B cell (primary cell): Measurements from ENCODE around the gene MEF2B. TPM values are rescaled to one million over a fixed set of nuclear protein-coding genes. Genes with fewer than 3 reads are reported as not detected.

Source experiments
- ATAC-seq: fragments of 200-7000 bp; cut with Tn5 transposase; one replicate; pipeline ENCODE4 v1.10.0; 2021; ENCODE audit warnings: low read depth, mild to moderate bottlenecking, moderate number of reproducible peaks, moderate library complexity
- CTCF ChIA-PET: fragments of 350-600 bp; sonication (Branson Sonifier 250); formaldehyde crosslinking; loops from one replicate; lab custom pipeline; 2021; ENCODE audit warnings: antibody characterized with exemption, inconsistent platforms; lab: Charles Lee
- POLR2A ChIA-PET: fragments of 350-600 bp; sonication (Branson Sonifier 250); formaldehyde crosslinking; loops from one replicate; lab custom pipeline; 2021; ENCODE audit warnings: antibody characterized with exemption; lab: Charles Lee
- DNase-seq: peaks from one replicate; pipeline ENCODE4 v3.0.0; 2013
- H2AFZ ChIP-seq: 2 replicates; pipeline ENCODE4 v1.6.1; 2012; ENCODE audit warnings: mild to moderate bottlenecking, low read depth, low read length; ENCODE audit not compliant: insufficient read depth, poor library complexity, severe bottlenecking
- H3K27ac ChIP-seq, 2 donors: 1 replicate in 1 of 2; 2 replicates in 1 of 2; pipeline ENCODE4 v1.5.1; 2012 to 2013; ENCODE audit warnings: low read length in 2 of 2, mild to moderate bottlenecking in 2 of 2, moderate library complexity in 1 of 2
- H3K27me3 ChIP-seq, 4 experiments: fragments of 200-600 bp in 1 of 4; sonication (generic) in 1 of 4; replicated peaks in 1 of 4; 1 replicate in 2 of 4; 2 replicates in 2 of 4; pipeline versions ENCODE4 v1.6.1 to v1.7.0; 2013 to 2016; ENCODE audit warnings: low read length in 3 of 4, mild to moderate bottlenecking in 2 of 4, mixed read lengths in 1 of 4, moderate library complexity in 1 of 4; ENCODE audit not compliant: insufficient read depth in 4 of 4, control insufficient read depth in 3 of 4; ENCODE audit errors: control extremely low read depth in 1 of 4
- H3K36me3 ChIP-seq, 2 experiments: replicated peaks in 1 of 2; 1 replicate in 1 of 2; 2 replicates in 1 of 2; pipeline versions ENCODE4 v1.6.1 to v1.7.1; 2013; ENCODE audit warnings: low read length in 1 of 2; ENCODE audit not compliant: insufficient read depth in 2 of 2, control insufficient read depth in 1 of 2; ENCODE audit errors: control extremely low read depth in 1 of 2, extremely low read depth in 1 of 2
- H3K4me1 ChIP-seq, 2 donors: fragments of 200-600 bp in 1 of 2; sonication (generic) in 1 of 2; 1 replicate in 1 of 2; 2 replicates in 1 of 2; pipeline versions ENCODE4 v1.5.1 to v1.6.1; 2013 to 2017; ENCODE audit warnings: low read length in 2 of 2; ENCODE audit not compliant: control insufficient read depth in 2 of 2, insufficient read depth in 2 of 2
- H3K4me2 ChIP-seq: replicated peaks from 2 replicates; pipeline ENCODE3; 2012; ENCODE audit warnings: mild to moderate bottlenecking, low read depth, low read length; ENCODE audit not compliant: poor library complexity, severe bottlenecking
- H3K4me3 ChIP-seq, 5 experiments: fragments of 200-600 bp in 1 of 5; sonication (generic) in 1 of 5; 1 replicate in 3 of 5; 2 replicates in 2 of 5; pipeline versions ENCODE4 v1.5.1 to v1.7.0; 2011 to 2016; ENCODE audit warnings: low read length in 4 of 5, mild to moderate bottlenecking in 4 of 5, low read depth in 2 of 5, control low read depth in 1 of 5, moderate library complexity in 1 of 5; ENCODE audit not compliant: insufficient read depth in 1 of 5; ENCODE audit errors: control extremely low read depth in 1 of 5, extremely low read depth in 1 of 5
- H3K79me2 ChIP-seq: fragments of 200-600 bp; sonication (generic); one replicate; pipeline ENCODE4 v1.6.0; 2016; ENCODE audit warnings: low read length; ENCODE audit not compliant: control insufficient read depth, insufficient read depth
- H3K9ac ChIP-seq: fragments of 200-600 bp; sonication (generic); 2 replicates; pipeline ENCODE4 v1.6.1; 2017; ENCODE audit warnings: mild to moderate bottlenecking, low read length, moderate library complexity
- H3K9me3 ChIP-seq, 3 donors: one replicate each; pipeline versions ENCODE4 v1.6.1 to v1.7.1; 2013; ENCODE audit warnings: low read length in 2 of 3; ENCODE audit not compliant: control insufficient read depth in 2 of 3, insufficient read depth in 1 of 3; ENCODE audit errors: control extremely low read depth in 1 of 3
- H4K20me1 ChIP-seq: 2 replicates; pipeline ENCODE4 v1.6.0; 2012; ENCODE audit warnings: mild to moderate bottlenecking, low read length; ENCODE audit not compliant: insufficient read depth, control insufficient read depth, poor library complexity, severe bottlenecking
- H3K27ac Mint-ChIP-seq: one replicate; pipeline ENCODE4 v1.8.0; 2021; ENCODE audit warnings: mixed read lengths
- H3K27me3 Mint-ChIP-seq: one replicate; pipeline ENCODE4 v1.8.0; 2021; ENCODE audit warnings: mixed read lengths
- H3K4me1 Mint-ChIP-seq: one replicate; pipeline ENCODE4 v1.8.0; 2021; ENCODE audit warnings: mixed read lengths
- H3K4me3 Mint-ChIP-seq: one replicate; pipeline ENCODE4 v1.8.0; 2021; ENCODE audit warnings: mixed read lengths
- H3K9me3 Mint-ChIP-seq: one replicate; pipeline ENCODE4 v1.8.0; 2022; ENCODE audit warnings: mixed read lengths; ENCODE audit not compliant: insufficient read depth
- EZH2 ChIP-seq: IDR thresholded peaks from 2 replicates; pipeline ENCODE4 v1.6.1; 2012; ENCODE audit warnings: borderline replicate concordance, low read depth, mild to moderate bottlenecking, moderate library complexity, low read length; ENCODE audit not compliant: insufficient read depth, poor library complexity, severe bottlenecking
- WGBS: methylation state at CpG from one replicate; pipeline ENCODE4 v1.1.5; 2013; ENCODE audit warnings: missing lambda C conversion rate; ENCODE audit not compliant: insufficient coverage; 5-methylcytosine and 5-hydroxymethylcytosine counted together
- intact Hi-C: fragments of 100-400 bp; cut with micrococcal nuclease; formaldehyde crosslinking; loops from one replicate; pipeline ENCODE4 v1.10.0; 2022
- polyA plus RNA-seq: library from polyadenylated mRNA; depleted of rRNA; stranded (reverse); fragments of >200 nt; gene quantifications from 2 replicates; pipeline ENCODE4 v1.2.3, GENCODE V29; 2012
- total RNA-seq, 2 donors: library from RNA; stranded (reverse); fragments of 120-200 nt in 1 of 2; gene quantifications; 1 replicate in 1 of 2; 2 replicates in 1 of 2; pipeline versions ENCODE4 v1.2.3 to v1.2.4, GENCODE V29; 2013 to 2022
- TF ChIP-seq, protein P1 (sequence below): fragments of 200-600 bp; IDR thresholded peaks from one replicate; pipeline ENCODE4 v1.8.0; 2022; ENCODE audit warnings: antibody characterized with exemption, mild to moderate bottlenecking

Gene MEF2B
- total and polyA plus RNA-seq, 2 donors (not counting 1 experiment from before 2014, with no cell fraction given), result 4.6 to 5.5 TPM

DNA sequence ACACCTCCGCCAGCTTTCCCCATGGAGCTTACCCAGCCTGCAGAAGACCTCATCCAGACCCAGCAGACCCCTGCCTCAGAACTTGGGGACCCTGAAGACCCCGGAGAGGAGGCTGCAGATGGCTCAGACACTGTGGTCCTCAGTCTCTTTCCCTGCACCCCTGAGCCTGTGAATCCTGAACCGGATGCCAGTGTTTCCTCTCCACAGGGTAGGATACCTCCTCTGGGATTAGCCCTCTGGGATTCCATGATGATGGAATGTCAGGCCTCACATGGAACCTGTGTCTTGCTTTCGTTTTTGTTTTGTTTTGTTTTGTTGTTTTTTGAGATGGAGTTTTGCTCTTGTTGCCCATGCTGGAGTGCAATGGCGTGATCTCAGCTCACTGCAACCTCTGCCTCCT, 23.9 kb upstream of the MEF2B start:
- Histone ChIP-seq H3K4me2 (peak overlapping the region; percentile 87), H3K36me3 (peaks cover 2 to 19% of the 10 kb centered on the region in 2 experiments), H4K20me1 (peaks cover 13% of the 10 kb centered on the region), H3K79me2 (peaks cover 52% of the 10 kb centered on the region), H3K4me1 (peaks cover 28 to 42% of the 10 kb centered on the region in 2 donors), H3K9ac (no peak overlapping the region), H3K27ac (no peak overlapping the region), H2AFZ (no peak overlapping the region), H3K4me3 (no peak overlapping the region), H3K9me3 (no peaks in the 10 kb centered on the region), H3K27me3 (no peaks in the 10 kb centered on the region)
- POLR2A ChIA-PET, result interaction anchor here (2.6 kb wide), 1 partner anchor 10 kb away, joined by 14 read pairs; the partner anchor contains the start of gene NR2C2AP
- Mint-ChIP-seq H3K27ac (peak overlapping the region; percentile 58), H3K27me3 (no peaks in the 10 kb centered on the region), H3K4me1 (peaks cover 45% of the 10 kb centered on the region), H3K9me3 (no peaks in the 10 kb centered on the region), H3K4me3 (peak overlapping the region; percentile 97)
- WGBS, result 100% methylated on average over 4 of the region's 5 CpGs
- DNase-seq (no peak), ATAC-seq (no peak)
- CTCF ChIA-PET, result interaction anchor here (0.6 kb wide), 1 partner anchor 455 kb away, joined by 4 read pairs; no protein-coding TSS in a partner anchor
- no peak for TF ChIP-seq EZH2
- TF ChIP-seq, protein P1, sequence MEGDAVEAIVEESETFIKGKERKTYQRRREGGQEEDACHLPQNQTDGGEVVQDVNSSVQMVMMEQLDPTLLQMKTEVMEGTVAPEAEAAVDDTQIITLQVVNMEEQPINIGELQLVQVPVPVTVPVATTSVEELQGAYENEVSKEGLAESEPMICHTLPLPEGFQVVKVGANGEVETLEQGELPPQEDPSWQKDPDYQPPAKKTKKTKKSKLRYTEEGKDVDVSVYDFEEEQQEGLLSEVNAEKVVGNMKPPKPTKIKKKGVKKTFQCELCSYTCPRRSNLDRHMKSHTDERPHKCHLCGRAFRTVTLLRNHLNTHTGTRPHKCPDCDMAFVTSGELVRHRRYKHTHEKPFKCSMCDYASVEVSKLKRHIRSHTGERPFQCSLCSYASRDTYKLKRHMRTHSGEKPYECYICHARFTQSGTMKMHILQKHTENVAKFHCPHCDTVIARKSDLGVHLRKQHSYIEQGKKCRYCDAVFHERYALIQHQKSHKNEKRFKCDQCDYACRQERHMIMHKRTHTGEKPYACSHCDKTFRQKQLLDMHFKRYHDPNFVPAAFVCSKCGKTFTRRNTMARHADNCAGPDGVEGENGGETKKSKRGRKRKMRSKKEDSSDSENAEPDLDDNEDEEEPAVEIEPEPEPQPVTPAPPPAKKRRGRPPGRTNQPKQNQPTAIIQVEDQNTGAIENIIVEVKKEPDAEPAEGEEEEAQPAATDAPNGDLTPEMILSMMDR, result no peak
- intact Hi-C loops, result loop anchor here (5.0 kb wide), 1 partner anchor 538 kb away; the partner anchor contains the start of gene ZNF14

DNA sequence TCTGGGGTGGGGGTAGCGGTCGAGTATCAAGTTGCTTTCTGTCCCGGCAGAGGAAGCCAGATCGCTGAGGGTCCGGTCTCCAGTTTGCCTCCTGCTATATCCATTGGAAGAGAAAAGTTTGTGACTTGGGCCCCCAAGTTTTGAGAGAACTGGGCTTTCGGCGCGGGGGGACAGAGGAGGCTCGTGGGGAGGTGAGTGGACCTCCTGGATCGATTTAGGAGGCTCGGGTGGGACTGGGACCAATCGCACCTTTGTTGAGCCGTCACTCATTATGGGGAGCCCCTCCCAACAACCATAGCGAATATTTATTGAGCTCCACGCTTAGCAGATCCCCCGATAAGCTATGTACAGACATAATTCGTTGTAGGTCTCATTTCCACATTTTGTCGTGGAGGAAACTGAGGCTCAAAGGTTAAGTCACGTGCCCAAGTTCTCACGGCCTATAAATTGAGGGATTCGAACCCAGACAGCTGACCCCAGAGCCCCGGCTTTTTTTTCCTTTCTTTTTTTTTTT, 22.9 kb upstream of the MEF2B start:
- Histone ChIP-seq H3K36me3 (peaks cover 0 to 10% of the 10 kb centered on the region in 2 experiments), H3K9me3 (no peaks in the 10 kb centered on the region), H3K27ac (peak overlapping the region; percentile 42 to 100), H3K27me3 (no peaks in the 10 kb centered on the region), H2AFZ (peak overlapping the region; percentile 78), H3K4me3 (peak overlapping the region; percentile 61 to 99 (median 93)), H4K20me1 (peaks cover 13% of the 10 kb centered on the region), H3K79me2 (peaks cover 57% of the 10 kb centered on the region), H3K4me1 (peaks cover 28 to 42% of the 10 kb centered on the region in 2 donors), H3K4me2 (peak overlapping the region; percentile 87), H3K9ac (peak overlapping the region; percentile 98)
- 0% methylated on average over 22 of the region's 22 CpGs for WGBS
- ChIA-PET POLR2A (interaction anchor here (0.6 to 2.6 kb wide), 4 partner anchors 11 to 1788 kb away, joined by 3 to 14 read pairs (median 8); partner anchors contain the start of gene NR2C2AP), CTCF (interaction anchor here (0.7 to 1.0 kb wide), 3 partner anchors 14 to 58 kb away, joined by 3 to 4 read pairs (median 3); no protein-coding TSS in a partner anchor)
- TF ChIP-seq, protein P1, result no peak
- TF ChIP-seq EZH2, result no peak
- Mint-ChIP-seq H3K27ac (peak overlapping the region; percentile 98), H3K9me3 (no peaks in the 10 kb centered on the region), H3K27me3 (no peaks in the 10 kb centered on the region), H3K4me1 (peaks cover 48% of the 10 kb centered on the region), H3K4me3 (peak overlapping the region; percentile 97)
- no peak for ATAC-seq
- DNase-seq, result no peak
- intact Hi-C loops, result loop anchor here (1.0 to 5.0 kb wide), 8 partner anchors 10 to 539 kb away; partner anchors contain the start of genes ARMC6, GATAD2A, MAU2 and NR2C2AP
